ENCODE data around the gene FRMD4B. TPM values are rescaled to one million over a fixed set of nuclear protein-coding genes. Genes with fewer than 3 reads are reported as not detected.

Gene FRMD4B
- total RNA-seq, 1 donor from 2014 or later, result not detected

DNA sequence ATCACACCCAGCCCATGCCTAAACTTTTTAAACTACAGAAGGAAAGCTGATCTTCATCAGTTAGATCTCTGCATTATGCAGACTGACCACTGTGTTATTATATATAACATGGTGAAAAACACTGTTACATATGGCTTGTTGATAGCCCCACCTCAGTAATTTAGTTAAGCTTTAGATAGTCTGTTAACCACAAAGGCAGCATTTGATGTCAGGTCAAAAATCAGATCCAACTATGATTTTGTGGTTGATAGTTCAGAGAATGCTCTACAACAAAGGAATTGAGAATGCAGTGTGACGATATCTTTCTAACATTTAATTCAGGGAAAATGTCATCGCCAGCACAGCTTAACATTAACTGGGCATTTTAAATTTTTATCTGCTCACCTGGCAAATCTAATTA, 225.8 kb downstream of the FRMD4B start:
- intact Hi-C loops (cut with micrococcal nuclease), result loop anchor here (5.0 kb wide), 1 partner anchor 267 kb away; no protein-coding TSS in a partner anchor
- POLR2A ChIA-PET, result no interaction called here
- ATAC-seq (ENCODE audit: low read depth) (no peak), DNase-seq (no peak)
- Mint-ChIP-seq H3K36me3 (ENCODE audit: low read depth) (no peaks in the 10 kb centered on the region), H3K4me1 (no peaks in the 10 kb centered on the region), H3K27me3 (peaks cover 9% of the 10 kb centered on the region), H3K9me3 (no peaks in the 10 kb centered on the region), H3K27ac (no peak overlapping the region), H3K4me3 (no peak overlapping the region)
- CTCF ChIA-PET, result interaction anchor here (0.6 to 3.7 kb wide), 5 partner anchors 40 to 513 kb away, joined by 3 to 35 read pairs (median 3); no protein-coding TSS in a partner anchor
- TF ChIP-seq CTCF (IDR thresholded peaks at IDR 0.05), result no peak

DNA sequence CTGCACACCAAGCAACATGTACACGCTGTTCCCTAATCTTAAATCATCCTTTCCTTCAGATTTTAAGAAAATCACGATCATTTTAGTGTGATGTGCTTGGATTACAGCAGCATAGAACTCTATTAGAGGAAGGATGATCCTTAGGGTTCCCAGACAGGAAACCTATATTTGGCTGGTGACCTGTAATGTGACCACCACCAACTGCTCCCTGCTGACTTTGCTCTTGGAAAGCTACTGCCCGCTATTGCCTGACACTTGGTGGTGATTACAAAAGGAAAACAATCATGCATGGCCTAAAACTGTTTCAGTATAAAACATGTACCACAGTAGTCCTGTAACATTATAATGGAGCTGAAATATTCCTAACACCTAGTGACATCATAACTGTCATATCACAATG, 236.3 kb downstream of the FRMD4B start:
- Mint-ChIP-seq H3K27me3 (peaks cover 4% of the 10 kb centered on the region), H3K36me3 (ENCODE audit: low read depth) (no peaks in the 10 kb centered on the region), H3K27ac (no peak overlapping the region), H3K4me3 (no peak overlapping the region), H3K9me3 (no peaks in the 10 kb centered on the region), H3K4me1 (no peaks in the 10 kb centered on the region)
- ChIA-PET CTCF (interaction anchor here (1.6 kb wide), 1 partner anchor 12 kb away, joined by 3 read pairs; no protein-coding TSS in a partner anchor), POLR2A (no interaction called here)
- DNase-seq, result no peak
- ATAC-seq (ENCODE audit: low read depth), result no peak
- intact Hi-C loops (cut with micrococcal nuclease), result no loop called here
- no peak for TF ChIP-seq CTCF (IDR thresholded peaks at IDR 0.05)

GRCh38 chr3:69145688-69146087, 240.2 kb downstream of the FRMD4B start:
- Mint-ChIP-seq H3K9me3 (no peaks in the 10 kb centered on the region), H3K36me3 (ENCODE audit: low read depth) (no peaks in the 10 kb centered on the region), H3K27me3 (peaks cover 5% of the 10 kb centered on the region), H3K27ac (no peak overlapping the region), H3K4me3 (no peak overlapping the region), H3K4me1 (no peaks in the 10 kb centered on the region)
- ATAC-seq (ENCODE audit: low read depth) (no peak), DNase-seq (no peak)
- CTCF ChIA-PET, result interaction anchor here (0.7 to 1.0 kb wide), 2 partner anchors 16 to 25 kb away, joined by 3 read pairs; no protein-coding TSS in a partner anchor
- no peak for TF ChIP-seq CTCF (IDR thresholded peaks at IDR 0.05)
- intact Hi-C loops (cut with micrococcal nuclease), result no loop called here
- POLR2A ChIA-PET, result no interaction called here

DNA sequence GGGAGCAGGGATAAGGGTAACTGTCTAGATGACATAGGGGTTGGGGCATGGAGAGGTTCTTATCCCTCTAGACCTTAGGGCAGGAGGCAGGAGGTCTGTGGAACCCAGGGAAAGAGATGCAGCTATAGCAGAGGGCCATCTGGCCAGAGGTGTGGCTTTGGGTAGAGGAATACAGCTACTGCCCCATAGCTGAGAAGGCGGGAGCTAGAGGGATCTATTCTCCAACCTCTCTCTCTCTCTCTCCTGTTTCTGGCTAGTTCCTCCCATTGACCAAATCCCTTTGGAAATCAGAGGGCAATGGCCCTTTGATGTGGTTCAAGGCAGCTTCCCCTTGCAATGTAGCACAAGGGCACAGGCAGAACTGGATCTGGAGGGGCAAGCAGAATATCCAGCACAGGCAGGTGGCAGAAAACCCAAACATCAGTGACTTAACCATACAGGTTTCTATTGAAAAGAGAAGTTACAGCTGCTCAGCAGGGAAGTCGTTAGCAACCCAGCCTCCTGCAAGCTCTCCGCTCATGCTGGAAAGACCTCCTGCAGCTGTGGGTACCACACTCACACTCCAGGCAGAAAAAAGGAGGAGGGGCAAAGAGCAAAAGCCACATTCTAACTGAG, 241.2 kb downstream of the FRMD4B start:
- POLR2A ChIA-PET, result no interaction called here
- H3K27ac Mint-ChIP-seq, result no peak overlapping the region
- intact Hi-C loops (cut with micrococcal nuclease), result no loop called here
- H3K4me1 Mint-ChIP-seq, result no peaks in the 10 kb centered on the region
- H3K36me3 Mint-ChIP-seq (ENCODE audit: low read depth), result no peaks in the 10 kb centered on the region
- DNase-seq (no peak), ATAC-seq (ENCODE audit: low read depth) (no peak)
- no peak overlapping the region for H3K4me3 Mint-ChIP-seq
- peaks cover 7% of the 10 kb centered on the region for H3K27me3 Mint-ChIP-seq
- no peak for TF ChIP-seq CTCF (IDR thresholded peaks at IDR 0.05)
- CTCF ChIA-PET, result interaction anchor here (1.0 kb wide), 1 partner anchor 17 kb away, joined by 3 read pairs; no protein-coding TSS in a partner anchor
- H3K9me3 Mint-ChIP-seq, result no peaks in the 10 kb centered on the region

DNA sequence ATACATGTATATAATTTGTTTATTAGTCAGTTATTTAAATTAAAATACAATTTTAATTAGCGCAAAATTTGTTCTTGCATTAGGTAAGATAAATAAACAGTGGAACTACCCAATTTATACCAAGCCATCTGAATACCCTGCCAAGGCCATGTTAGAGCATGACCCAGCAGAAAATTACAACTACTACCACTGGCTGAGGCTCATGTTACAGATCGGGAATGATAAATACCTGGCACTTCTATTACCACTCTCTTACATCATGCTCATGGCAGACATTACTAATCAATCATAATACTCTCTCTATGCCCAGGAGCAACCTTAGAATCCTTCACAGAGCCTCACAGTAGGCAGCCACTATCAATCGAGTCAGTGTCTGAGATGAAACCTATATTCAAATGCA, 242.3 kb downstream of the FRMD4B start:
- CTCF ChIA-PET, result no interaction called here

More for the DNA sequence above, 242.3 kb downstream of the FRMD4B start:
- no peak for ATAC-seq (ENCODE audit: low read depth)
- Mint-ChIP-seq H3K4me1 (no peaks in the 10 kb centered on the region), H3K27ac (no peak overlapping the region), H3K4me3 (no peak overlapping the region), H3K9me3 (no peaks in the 10 kb centered on the region), H3K36me3 (ENCODE audit: low read depth) (no peaks in the 10 kb centered on the region), H3K27me3 (peaks cover 7% of the 10 kb centered on the region)
- TF ChIP-seq CTCF (IDR thresholded peaks at IDR 0.05), result no peak
- POLR2A ChIA-PET, result no interaction called here
- intact Hi-C loops (cut with micrococcal nuclease), result no loop called here
- no peak for DNase-seq

All from activated B cell treated with CpG ODN at 0.5 μM for 24 hours (primary cell).